H1 (cell line): ENCODE measurements around the gene TOMM40L. TPM values are rescaled to one million over a fixed set of nuclear protein-coding genes. Genes with fewer than 3 reads are reported as not detected.
A peak's percentile ranks its signal among the peaks of the same experiment; 100 is the strongest.

Experiments used
- CTCF ChIA-PET: fragments of 300-600 bp; sonication (Branson Sonifier 250); formaldehyde crosslinking; loops from one replicate; lab custom pipeline; 2021; ENCODE audit not compliant: partially characterized antibody; lab: Charles Lee
- POLR2A ChIA-PET: fragments of 300-600 bp; sonication (Branson Sonifier 250); formaldehyde crosslinking; loops from one replicate; lab custom pipeline; 2021; ENCODE audit warnings: inconsistent platforms; ENCODE audit not compliant: partially characterized antibody; lab: Charles Lee
- DNase-seq, 2 experiments: peaks; one replicate each; pipeline versions ENCODE4 v3.0.0 to v3.0.0-alpha.2; 2010 to 2022; ENCODE audit warnings: low spot score in 2 of 2, low read depth in 1 of 2, mixed read lengths in 1 of 2
- FAIRE-seq: peaks from 2 replicates; lab custom pipeline; 2011; peaks lifted over from hg19 to GRCh38; lab: Jason Lieb, UNC
- H2AFZ ChIP-seq: 2 replicates; pipeline ENCODE4 v1.8.1; 2012; ENCODE audit warnings: low read length, inconsistent platforms
- H2AK5ac ChIP-seq: 2 replicates; pipeline ENCODE4 v1.6.1; 2013; ENCODE audit warnings: low read depth, low read length
- H2BK120ac ChIP-seq: replicated peaks from 2 replicates; pipeline ENCODE3; 2013; ENCODE audit warnings: low read depth, low read length, inconsistent platforms
- H2BK12ac ChIP-seq: 2 replicates; pipeline ENCODE4 v1.6.1; 2013; ENCODE audit warnings: low read depth, low read length
- H2BK15ac ChIP-seq: 2 replicates; pipeline ENCODE4 v1.6.1; 2013; ENCODE audit warnings: low read length
- H2BK20ac ChIP-seq: 2 replicates; pipeline ENCODE4 v1.6.1; 2013; ENCODE audit warnings: low read length
- H2BK5ac ChIP-seq: 2 replicates; pipeline ENCODE4 v1.6.1; 2013; ENCODE audit warnings: low read depth, low read length
- H3K14ac ChIP-seq: 2 replicates; pipeline ENCODE4 v1.6.1; 2013; ENCODE audit warnings: inconsistent platforms; ENCODE audit not compliant: insufficient read length
- H3K18ac ChIP-seq: 2 replicates; pipeline ENCODE4 v1.6.1; 2013; ENCODE audit warnings: low read length; ENCODE audit errors: extremely low read depth
- H3K23ac ChIP-seq: 2 replicates; pipeline ENCODE4 v1.6.1; 2013; ENCODE audit warnings: inconsistent platforms; ENCODE audit not compliant: insufficient read length
- H3K23me2 ChIP-seq: 2 replicates; pipeline ENCODE4 v1.6.1; 2013; ENCODE audit warnings: low read depth, low read length
- H3K27ac ChIP-seq: 2 replicates; pipeline ENCODE4 v1.6.1; 2011; ENCODE audit warnings: low read depth, low read length, inconsistent platforms
- H3K27me3 ChIP-seq, 4 experiments: replicated peaks in 1 of 4; 1 replicate in 1 of 4; 2 replicates in 3 of 4; pipeline versions ENCODE4 v1.6.1 to v1.8.1; 2011 to 2013; ENCODE audit warnings: low read length in 3 of 4, mild to moderate bottlenecking in 3 of 4, inconsistent platforms in 2 of 4, mixed read lengths in 2 of 4, moderate library complexity in 1 of 4; ENCODE audit not compliant: control insufficient read depth in 3 of 4, insufficient read depth in 3 of 4; ENCODE audit errors: extremely low read depth in 1 of 4
- H3K36me3 ChIP-seq, 4 experiments: 2 replicates each; pipeline versions ENCODE4 v1.6.1 to v1.8.1; 2011 to 2013; ENCODE audit warnings: mild to moderate bottlenecking in 4 of 4, low read length in 3 of 4, moderate library complexity in 2 of 4, control low read depth in 1 of 4, inconsistent platforms in 1 of 4; ENCODE audit not compliant: insufficient read depth in 4 of 4, control insufficient read depth in 2 of 4
- H3K4ac ChIP-seq: replicated peaks from 2 replicates; pipeline ENCODE3; 2013; ENCODE audit warnings: low read length, low read depth, mixed read lengths, inconsistent platforms; ENCODE audit not compliant: insufficient read length
- H3K4me1 ChIP-seq, 4 experiments: replicated peaks in 1 of 4; 1 replicate in 1 of 4; 2 replicates in 3 of 4; pipeline versions ENCODE4 v1.6.1 to v1.8.1; 2011 to 2013; ENCODE audit warnings: low read length in 3 of 4, inconsistent platforms in 2 of 4, mixed read lengths in 1 of 4; ENCODE audit not compliant: insufficient read depth in 4 of 4, control insufficient read depth in 3 of 4
- H3K4me2 ChIP-seq, 2 experiments: 2 replicates each; pipeline versions ENCODE4 v1.6.1 to v1.8.1; 2011 to 2013; ENCODE audit warnings: low read depth in 2 of 2, low read length in 2 of 2, control low read depth in 1 of 2, inconsistent platforms in 1 of 2, mild to moderate bottlenecking in 1 of 2; ENCODE audit not compliant: insufficient read depth in 1 of 2
- H3K4me3 ChIP-seq, 4 experiments: fragments of 200-600, 300-600 bp in 1 of 4; sonication (generic), shearing (Covaris generic), sonication (Bioruptor Twin) in 1 of 4; 2 replicates each; pipeline versions ENCODE4 v1.5.1 to v1.8.1; 2011 to 2016; ENCODE audit warnings: low read length in 4 of 4, low read depth in 3 of 4, control low read depth in 2 of 4, inconsistent platforms in 2 of 4, mild to moderate bottlenecking in 2 of 4, mixed read lengths in 1 of 4, moderate library complexity in 1 of 4; ENCODE audit not compliant: insufficient read depth in 2 of 4; ENCODE audit errors: extremely low read depth in 1 of 4
- H3K56ac ChIP-seq: replicated peaks from 2 replicates; pipeline ENCODE3; 2013; ENCODE audit warnings: low read depth, mild to moderate bottlenecking, mixed read lengths, low read length, inconsistent platforms; ENCODE audit not compliant: insufficient read length
- H3K79me1 ChIP-seq: 2 replicates; pipeline ENCODE4 v1.6.1; 2013; ENCODE audit warnings: low read depth, low read length, control low read depth
- H3K79me2 ChIP-seq, 2 experiments: 2 replicates each; pipeline versions ENCODE4 v1.6.1 to v1.8.1; 2012 to 2013; ENCODE audit warnings: low read length in 2 of 2, mild to moderate bottlenecking in 2 of 2, inconsistent platforms in 1 of 2; ENCODE audit not compliant: insufficient read depth in 2 of 2, control insufficient read depth in 1 of 2
- H3K9ac ChIP-seq, 4 experiments: replicated peaks in 1 of 4; 1 replicate in 1 of 4; 2 replicates in 3 of 4; pipeline versions ENCODE4 v1.6.1 to v1.8.1; 2011 to 2013; ENCODE audit warnings: low read depth in 3 of 4, low read length in 3 of 4, control low read depth in 2 of 4, mild to moderate bottlenecking in 2 of 4, moderate library complexity in 2 of 4, inconsistent platforms in 1 of 4; ENCODE audit errors: extremely low read depth in 1 of 4
- H3K9me3 ChIP-seq, 2 experiments: 2 replicates each; pipeline versions ENCODE4 v1.6.1 to v1.8.1; 2012 to 2013; ENCODE audit warnings: mild to moderate bottlenecking in 2 of 2, moderate library complexity in 2 of 2, control low read depth in 1 of 2, inconsistent platforms in 1 of 2, low read depth in 1 of 2, low read length in 1 of 2, mixed read lengths in 1 of 2; ENCODE audit not compliant: insufficient read depth in 2 of 2
- H4K20me1 ChIP-seq, 2 experiments: replicated peaks in 1 of 2; 2 replicates each; pipeline versions ENCODE3 to v1.8.1; 2011 to 2013; ENCODE audit warnings: inconsistent platforms in 2 of 2, low read length in 2 of 2, mild to moderate bottlenecking in 1 of 2; ENCODE audit not compliant: insufficient read depth in 2 of 2, control insufficient read depth in 1 of 2
- H4K5ac ChIP-seq: 2 replicates; pipeline ENCODE4 v1.6.1; 2013; ENCODE audit warnings: low read length, low read depth, mixed read lengths, inconsistent platforms; ENCODE audit not compliant: insufficient read length
- H4K8ac ChIP-seq: 2 replicates; pipeline ENCODE4 v1.8.0; 2013; ENCODE audit warnings: mild to moderate bottlenecking, moderate library complexity, low read length, inconsistent platforms; ENCODE audit not compliant: insufficient read depth; ENCODE audit errors: extremely low read depth
- H4K91ac ChIP-seq: replicated peaks from 2 replicates; pipeline ENCODE3; 2013; ENCODE audit warnings: low read length, mixed read lengths, inconsistent platforms; ENCODE audit not compliant: insufficient read length
- BCL11A ChIP-seq, 2 experiments: IDR thresholded peaks; one replicate each; pipeline ENCODE4 v1.6.1; 2011; ENCODE audit warnings: low read depth in 2 of 2, low read length in 2 of 2, mild to moderate bottlenecking in 2 of 2
- BRCA1 ChIP-seq: IDR thresholded peaks from 2 replicates; pipeline ENCODE4 v1.6.1; 2012; ENCODE audit warnings: low read depth, low read length, improper control_type of control experiment
- CHD1 ChIP-seq: IDR thresholded peaks from 2 replicates; pipeline ENCODE4 v1.6.1; 2012; ENCODE audit warnings: low read depth, low read length, improper control_type of control experiment
- HDAC2 ChIP-seq, 2 experiments: fragments of 300-600 bp in 1 of 2; sonication (generic) in 1 of 2; IDR thresholded peaks; 2 replicates each; pipeline ENCODE4 v1.6.1; 2011 to 2012; ENCODE audit warnings: low read depth in 2 of 2, low read length in 2 of 2, mild to moderate bottlenecking in 2 of 2, moderate library complexity in 2 of 2, borderline replicate concordance in 1 of 2, inconsistent platforms in 1 of 2
- RAD21 ChIP-seq, 2 experiments: IDR thresholded peaks in 1 of 2; conservative IDR thresholded peaks in 1 of 2; 2 replicates each; pipeline ENCODE4 v1.6.1; 2011; ENCODE audit warnings: low read depth in 2 of 2, low read length in 2 of 2, improper control_type of control experiment in 1 of 2, inconsistent platforms in 1 of 2, mild to moderate bottlenecking in 1 of 2, moderate library complexity in 1 of 2
- RBBP5 ChIP-seq: IDR thresholded peaks from 2 replicates; pipeline ENCODE4 v1.7.1; 2012; ENCODE audit warnings: low read depth, mild to moderate bottlenecking, inconsistent platforms, low read length, moderate library complexity, borderline replicate concordance
- RNF2 ChIP-seq: fragments of 200-900, 300-1000 bp; sonication (generic); IDR thresholded peaks from 2 replicates; pipeline ENCODE4 v1.7.1; 2016; ENCODE audit warnings: borderline replicate concordance, low read depth, mild to moderate bottlenecking, antibody characterized with exemption, low read length; ENCODE audit not compliant: poor library complexity, severe bottlenecking; ENCODE audit errors: missing control alignments
- SIN3A ChIP-seq, 2 experiments: IDR thresholded peaks in 1 of 2; conservative IDR thresholded peaks in 1 of 2; 2 replicates each; pipeline ENCODE4 v1.6.1; 2011 to 2012; ENCODE audit warnings: low read length in 2 of 2, improper control_type of control experiment in 1 of 2, low read depth in 1 of 2, mild to moderate bottlenecking in 1 of 2
- SIRT6 ChIP-seq: IDR thresholded peaks from one replicate; pipeline ENCODE4 v1.7.1; 2012; ENCODE audit warnings: low read length, inconsistent platforms
- SUZ12 ChIP-seq: fragments of 200-600 bp; sonication (generic); IDR thresholded peaks from 2 replicates; pipeline ENCODE4 v1.6.1; 2012; ENCODE audit warnings: mild to moderate bottlenecking, inconsistent platforms, low read length, moderate library complexity, mixed read lengths
- TAF1 ChIP-seq: IDR thresholded peaks from 2 replicates; pipeline ENCODE4 v1.6.1; 2011; ENCODE audit warnings: mild to moderate bottlenecking, low read depth, low read length
- TAF7 ChIP-seq: optimal IDR thresholded peaks from 2 replicates; pipeline ENCODE3; 2011; ENCODE audit warnings: low read depth, mild to moderate bottlenecking, inconsistent platforms, low read length, moderate library complexity, borderline replicate concordance
- WGBS, 2 experiments: shearing (Covaris generic) in 1 of 2; methylation state at CpG; one replicate each; pipeline versions ENCODE4 v1.1.6 to v1.1.7; 2013 to 2015; ENCODE audit warnings: low lambda C conversion rate in 2 of 2, mixed read lengths in 2 of 2, inconsistent platforms in 1 of 2, low coverage in 1 of 2, missing lambda C conversion rate in 1 of 2; ENCODE audit not compliant: insufficient replicate concordance in 2 of 2, insufficient coverage in 1 of 2, insufficient read length in 1 of 2; ENCODE audit errors: extremely low coverage in 1 of 2, missing lambda C conversion rate in 1 of 2; 5-methylcytosine and 5-hydroxymethylcytosine counted together
- polyA plus RNA-seq, 7 experiments: library from polyadenylated mRNA; depleted of rRNA in 3 of 7; stranded (reverse) in 5 of 7; unstranded in 2 of 7; fragments of >200 nt in 5 of 7; fragments of 200-250 nt in 2 of 7; gene quantifications; 1 replicate in 5 of 7; 2 replicates in 1 of 7; 4 replicates in 1 of 7; pipeline versions ENCODE4 v1.2.1 to v1.2.3, GENCODE V29; 2011 to 2013; ENCODE audit warnings: missing spikeins in 2 of 7, mixed read lengths in 2 of 7
- total RNA-seq: library from RNA; stranded (reverse); fragmentation: NEBNext Ultra II Directional; extraction: Animal tissue kit (Norgen Biotek cat#: 25700); gene quantifications from 2 replicates; pipeline ENCODE4 v1.2.1, GENCODE V29; 2021

Gene TOMM40L
- total and polyA plus RNA-seq, 2 of the 8 experiments (the other 6 are each of a cell fraction or from before 2014, with no cell fraction given) = 11.4 to 15.0 TPM

GRCh38 chr1:161177936-161178244, 48.0 kb upstream of the TOMM40L start:
- H3K4me1 ChIP-seq = peaks cover 0 to 13% (median under 1%) of the 10 kb centered on the region in 4 experiments; a peak in 3 of 7 replicates
- H3K14ac ChIP-seq = no peak overlapping the region
- no peak overlapping the region for H3K56ac ChIP-seq
- H3K79me2 ChIP-seq = peaks cover 0 to 4% of the 10 kb centered on the region in 2 experiments; a peak in 1 of 4 replicates
- H3K27me3 ChIP-seq = no peaks in the 10 kb centered on the region
- no peak overlapping the region for H3K27ac ChIP-seq
- peak overlapping the region; percentile 83; the same call in 1 of the 2 replicates for H2BK12ac ChIP-seq
- H3K4me2 ChIP-seq = peak overlapping the region; percentile 61 to 93
- H4K8ac ChIP-seq = 0 out of 2 replicates have a peak overlapping the region, but pooled peaks have one; percentile 84
- H3K79me1 ChIP-seq = peaks cover 4% of the 10 kb centered on the region
- H3K23me2 ChIP-seq = peaks cover 2% of the 10 kb centered on the region; the same call in 1 of the 2 replicates
- peak overlapping the region; percentile 66 to 96 (median 84); a peak in 6 of 8 replicates for H3K4me3 ChIP-seq
- H4K5ac ChIP-seq = no peak overlapping the region
- H3K4ac ChIP-seq = no peak overlapping the region
- H2AK5ac ChIP-seq = no peak overlapping the region
- CTCF ChIA-PET = interaction anchor here (0.9 to 2.5 kb wide), 2 partner anchors 14 to 1309 kb away, joined by 3 to 11 read pairs; no protein-coding TSS in a partner anchor
- no peak overlapping the region for H2BK120ac ChIP-seq
- no peak overlapping the region for H3K23ac ChIP-seq
- H2BK20ac ChIP-seq = no peak overlapping the region
- peak overlapping the region; percentile 99; the same call in 1 of the 2 replicates for H2BK5ac ChIP-seq
- FAIRE-seq (no peak), DNase-seq (no peak)
- H3K9ac ChIP-seq = no peak overlapping the region; a peak in 1 of 7 replicates
- H4K20me1 ChIP-seq = peaks cover 0 to 6% of the 10 kb centered on the region in 2 experiments
- H3K36me3 ChIP-seq = peaks cover 5 to 25% (median 12%) of the 10 kb centered on the region in 4 experiments; a peak in 5 of 8 replicates
- no peak overlapping the region; the same call in 1 of the 2 replicates for H2BK15ac ChIP-seq
- H3K9me3 ChIP-seq = no peaks in the 10 kb centered on the region
- WGBS, 2 experiments = 36% methylated on average over 9 of the region's 9 CpGs; no CpG with 5 or more reads in 1 of the 2 experiments
- POLR2A ChIA-PET = interaction anchor here (0.7 to 4.0 kb wide), 7 partner anchors 11 to 262 kb away, joined by 3 to 51 read pairs (median 11); partner anchors contain the start of genes ADAMTS4, DEDD, F11R and NDUFS2
- H2AFZ ChIP-seq = peak overlapping the region; percentile 55
- H3K18ac ChIP-seq = no peak overlapping the region
- H4K91ac ChIP-seq = no peak overlapping the region
- no peak for TF ChIP-seq BRCA1
- no peak for TF ChIP-seq SIRT6
- no peak for TF ChIP-seq SIN3A (conservative IDR thresholded peaks at IDR 0.05 in 1 of 2, IDR thresholded peaks at IDR 0.05 in 1 of 2; ENCODE audit: low read depth in 1 of 2, low read length in 2 of 2)
- no peak for TF ChIP-seq RBBP5
- no peak for TF ChIP-seq RAD21 (IDR thresholded peaks at IDR 0.05 in 1 of 2, conservative IDR thresholded peaks at IDR 0.05 in 1 of 2; ENCODE audit: low read depth in 2 of 2, low read length in 2 of 2)
- TF ChIP-seq CHD1 = no peak
- TF ChIP-seq SUZ12 = no peak
- TF ChIP-seq HDAC2 (IDR thresholded peaks at IDR 0.05; ENCODE audit: borderline replicate concordance in 1 of 2, low read depth in 2 of 2, low read length in 2 of 2) = no peak
- TF ChIP-seq TAF7 = no peak
- TF ChIP-seq BCL11A (IDR thresholded peaks at IDR 0.05; ENCODE audit: low read depth in 2 of 2, low read length in 2 of 2) = no peak
- TF ChIP-seq TAF1 = no peak
- TF ChIP-seq RNF2 = no peak
